Peyer's patch (tissue), 4 donors: ENCODE data around the gene TMEM14A. TPM values are rescaled to one million over a fixed set of nuclear protein-coding genes. Genes with fewer than 3 reads are reported as not detected.

ENCODE experiments used
- DNase-seq, 3 donors: peaks; one replicate each; pipeline ENCODE4 v3.0.0-alpha.2; 2017 to 2019
- H3K27ac ChIP-seq, 4 donors: fragments of 200-600 bp; sonication (generic); one replicate each; pipeline ENCODE4 v1.5.1; 2016 to 2019
- H3K27me3 ChIP-seq, 2 donors: fragments of 200-600 bp; sonication (generic); one replicate each; pipeline ENCODE4 v1.5.1; 2019
- H3K36me3 ChIP-seq, 3 donors: fragments of 200-600 bp; sonication (generic); one replicate each; pipeline ENCODE4 v1.5.1; 2016 to 2019
- H3K4me1 ChIP-seq, 4 donors: fragments of 200-600 bp; sonication (generic); one replicate each; pipeline ENCODE4 v1.5.1; 2016 to 2019
- H3K4me3 ChIP-seq, 4 donors: fragments of 200-600 bp; sonication (generic); 1 replicate in 3 of 4; 2 replicates in 1 of 4; pipeline ENCODE4 v1.5.1; 2016 to 2019; ENCODE audit warnings: mild to moderate bottlenecking in 1 of 4
- H3K9me3 ChIP-seq, 4 donors: fragments of 200-600 bp; sonication (generic); one replicate each; pipeline ENCODE4 v1.5.1; 2016 to 2019; ENCODE audit warnings: mild to moderate bottlenecking in 1 of 4
- POLR2A ChIP-seq, 2 donors: fragments of 450-650 bp; IDR thresholded peaks; one replicate each; pipeline ENCODE4 v1.5.1; 2017; ENCODE audit warnings: antibody characterized with exemption in 2 of 2, mild to moderate bottlenecking in 2 of 2, moderate library complexity in 2 of 2
- total RNA-seq, 4 donors: library from RNA; depleted of rRNA; stranded (reverse); fragments of >200 nt; gene quantifications; one replicate each; pipeline ENCODE4 v1.1.0, GENCODE V29; 2016
- TF ChIP-seq, protein P1 (sequence below), 6 experiments: fragments of 450-650 bp in 4 of 6; fragments of 200-600 bp in 2 of 6; sonication (generic) in 1 of 6; IDR thresholded peaks; one replicate each; pipeline ENCODE4 v1.5.1; 2017 to 2019; ENCODE audit warnings: antibody characterized with exemption in 6 of 6, mild to moderate bottlenecking in 3 of 6, moderate library complexity in 1 of 6

TMEM14A gene
- total RNA-seq, 4 donors from 2014 or later: 12.4 to 56.0 (median 25.3) TPM

DNA sequence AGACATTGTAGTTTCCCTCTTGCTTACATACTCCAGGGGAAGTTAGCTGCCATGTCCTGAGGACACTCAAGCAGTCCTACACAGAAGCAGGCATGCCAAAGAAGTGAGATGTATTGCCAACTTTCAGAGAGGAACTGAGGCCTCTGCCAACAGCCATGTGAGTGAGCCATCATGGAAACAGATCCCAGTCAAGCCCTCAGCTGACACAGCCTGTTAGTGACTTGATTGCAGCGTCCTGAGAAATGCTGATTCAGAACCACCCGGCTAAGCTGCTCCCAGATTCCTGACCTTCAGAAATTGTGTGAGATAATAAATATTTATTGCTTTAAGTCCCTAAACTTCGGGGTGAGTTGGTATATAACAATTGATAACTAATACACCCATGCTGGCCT is 54.2 kb downstream of the TMEM14A start:
- Histone ChIP-seq H3K36me3 (no peaks in the 10 kb centered on the region), H3K4me3 (no peak overlapping the region), H3K27me3 (no peaks in the 10 kb centered on the region), H3K4me1 (peaks cover 0 to 15% (median 0%) of the 10 kb centered on the region in 4 donors), H3K9me3 (no peaks in the 10 kb centered on the region), H3K27ac (peak overlapping the region in 3 of 4 donors; percentile 58 to 81 (median 77))
- DNase-seq: peak in 2 of 3 donors; percentile 50 to 60
- TF ChIP-seq, protein P1, sequence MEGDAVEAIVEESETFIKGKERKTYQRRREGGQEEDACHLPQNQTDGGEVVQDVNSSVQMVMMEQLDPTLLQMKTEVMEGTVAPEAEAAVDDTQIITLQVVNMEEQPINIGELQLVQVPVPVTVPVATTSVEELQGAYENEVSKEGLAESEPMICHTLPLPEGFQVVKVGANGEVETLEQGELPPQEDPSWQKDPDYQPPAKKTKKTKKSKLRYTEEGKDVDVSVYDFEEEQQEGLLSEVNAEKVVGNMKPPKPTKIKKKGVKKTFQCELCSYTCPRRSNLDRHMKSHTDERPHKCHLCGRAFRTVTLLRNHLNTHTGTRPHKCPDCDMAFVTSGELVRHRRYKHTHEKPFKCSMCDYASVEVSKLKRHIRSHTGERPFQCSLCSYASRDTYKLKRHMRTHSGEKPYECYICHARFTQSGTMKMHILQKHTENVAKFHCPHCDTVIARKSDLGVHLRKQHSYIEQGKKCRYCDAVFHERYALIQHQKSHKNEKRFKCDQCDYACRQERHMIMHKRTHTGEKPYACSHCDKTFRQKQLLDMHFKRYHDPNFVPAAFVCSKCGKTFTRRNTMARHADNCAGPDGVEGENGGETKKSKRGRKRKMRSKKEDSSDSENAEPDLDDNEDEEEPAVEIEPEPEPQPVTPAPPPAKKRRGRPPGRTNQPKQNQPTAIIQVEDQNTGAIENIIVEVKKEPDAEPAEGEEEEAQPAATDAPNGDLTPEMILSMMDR (IDR thresholded peaks at IDR 0.05): no peak
- no peak for TF ChIP-seq POLR2A (IDR thresholded peaks at IDR 0.05)

DNA sequence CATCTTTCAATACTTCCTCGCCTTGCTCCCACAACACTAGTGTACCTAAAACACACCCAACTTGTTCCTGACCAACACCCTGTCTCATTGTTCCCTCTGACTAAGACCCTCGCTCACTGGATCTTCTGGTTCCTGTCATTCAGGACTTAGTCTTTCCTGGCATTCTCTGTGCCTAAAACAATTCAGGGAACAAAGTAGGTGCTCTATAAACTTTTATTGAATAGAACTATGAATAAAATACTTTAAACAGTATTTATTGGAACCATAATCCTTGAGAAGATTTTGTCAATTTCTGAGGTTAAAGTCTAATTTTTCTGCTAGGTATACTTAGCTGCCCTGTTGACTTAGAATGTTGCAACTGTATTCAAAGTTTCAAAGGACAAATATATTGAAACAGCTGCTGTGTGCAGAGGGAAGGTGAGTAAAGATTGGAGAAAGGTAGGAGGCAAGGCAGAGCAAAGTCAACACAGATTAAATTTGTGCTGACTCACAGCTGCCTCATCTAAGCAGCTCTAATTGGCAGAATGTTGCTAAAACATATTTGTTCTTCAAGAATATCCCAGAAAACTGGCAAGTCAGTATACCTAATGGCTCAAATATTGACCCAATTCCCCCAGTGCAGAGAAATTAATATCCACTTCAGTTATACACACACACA is 54.8 kb downstream of the TMEM14A start:
- DNase-seq: peak in 1 of 3 donors; percentile 53
- TF ChIP-seq, protein P1 (IDR thresholded peaks at IDR 0.05): no peak
- no peak for TF ChIP-seq POLR2A (IDR thresholded peaks at IDR 0.05)
- no peaks in the 10 kb centered on the region for H3K27me3 ChIP-seq
- H3K27ac ChIP-seq: peak overlapping the region in 3 of 4 donors; percentile 58 to 81 (median 77)
- H3K9me3 ChIP-seq: no peaks in the 10 kb centered on the region
- H3K4me1 ChIP-seq: peaks cover 0 to 15% (median 0%) of the 10 kb centered on the region in 4 donors
- H3K36me3 ChIP-seq: no peaks in the 10 kb centered on the region
- no peak overlapping the region for H3K4me3 ChIP-seq

DNA sequence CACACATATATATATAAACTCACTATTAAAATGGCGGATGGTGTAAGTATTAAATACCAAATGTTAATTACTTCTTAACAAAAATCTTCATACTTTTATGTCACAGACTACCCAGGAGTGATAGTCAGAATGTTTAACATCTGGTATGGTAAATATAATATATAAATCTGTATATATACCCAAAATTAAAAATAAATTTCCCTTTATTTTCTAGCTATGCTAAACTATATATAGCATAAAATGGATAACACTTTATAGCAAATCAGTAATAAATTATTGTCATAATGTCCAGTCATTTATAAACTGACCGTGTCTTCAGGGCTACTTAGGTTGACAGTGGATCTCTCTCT is 55.3 kb downstream of the TMEM14A start:
- TF ChIP-seq, protein P1 (IDR thresholded peaks at IDR 0.05): no peak
- TF ChIP-seq POLR2A (IDR thresholded peaks at IDR 0.05): no peak
- H3K27ac ChIP-seq: peak overlapping the region in 2 of 4 donors; percentile 9 to 81
- peaks cover 0 to 15% (median 0%) of the 10 kb centered on the region in 4 donors for H3K4me1 ChIP-seq
- no peaks in the 10 kb centered on the region for H3K9me3 ChIP-seq
- H3K27me3 ChIP-seq: no peaks in the 10 kb centered on the region
- H3K36me3 ChIP-seq: no peaks in the 10 kb centered on the region
- DNase-seq: no peak
- no peak overlapping the region for H3K4me3 ChIP-seq

DNA sequence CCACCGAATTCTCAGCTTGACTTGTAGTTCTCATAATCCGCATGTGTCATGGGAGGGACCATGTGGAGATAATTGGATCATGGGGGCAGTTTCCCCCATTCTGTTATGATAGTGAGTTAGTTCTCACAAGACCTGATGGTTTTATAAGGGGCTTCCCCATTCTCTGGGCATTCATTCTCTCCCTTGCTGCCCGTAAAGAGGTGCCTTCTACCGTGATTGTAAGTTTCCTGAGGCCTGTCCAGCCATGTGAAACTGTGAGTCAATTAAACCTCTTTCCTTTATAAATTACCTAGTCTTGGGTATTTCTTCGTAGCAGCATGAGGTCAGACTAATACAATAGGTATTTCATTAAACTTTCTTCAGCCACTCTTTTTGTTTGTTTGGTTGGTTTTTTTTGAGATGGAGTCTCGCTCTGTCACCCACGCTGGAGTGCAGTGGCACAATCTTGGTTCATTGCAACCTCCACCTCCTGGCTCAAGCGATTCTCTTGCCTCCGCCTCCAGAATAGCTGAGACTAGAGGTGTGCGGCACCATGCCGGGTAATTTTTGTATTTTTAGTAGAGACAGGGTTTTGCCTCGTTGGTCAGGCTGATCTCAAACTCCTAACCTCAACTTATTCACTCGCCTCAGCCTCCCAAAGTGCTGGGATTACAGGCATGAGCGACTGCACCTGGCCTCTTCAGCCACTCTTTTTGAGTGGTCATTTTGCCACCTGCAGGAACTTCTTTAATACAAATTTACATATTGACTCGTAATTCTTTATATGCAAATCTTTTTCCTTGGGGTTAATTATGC is 56.0 kb downstream of the TMEM14A start:
- no peak for DNase-seq
- Histone ChIP-seq H3K4me3 (no peak overlapping the region), H3K27me3 (no peaks in the 10 kb centered on the region), H3K4me1 (peaks cover 0 to 15% (median 0%) of the 10 kb centered on the region in 4 donors), H3K9me3 (no peaks in the 10 kb centered on the region), H3K27ac (peak overlapping the region in 2 of 4 donors; percentile 9 to 81), H3K36me3 (no peaks in the 10 kb centered on the region)
- no peak for TF ChIP-seq POLR2A (IDR thresholded peaks at IDR 0.05)
- TF ChIP-seq, protein P1 (IDR thresholded peaks at IDR 0.05): no peak

DNA sequence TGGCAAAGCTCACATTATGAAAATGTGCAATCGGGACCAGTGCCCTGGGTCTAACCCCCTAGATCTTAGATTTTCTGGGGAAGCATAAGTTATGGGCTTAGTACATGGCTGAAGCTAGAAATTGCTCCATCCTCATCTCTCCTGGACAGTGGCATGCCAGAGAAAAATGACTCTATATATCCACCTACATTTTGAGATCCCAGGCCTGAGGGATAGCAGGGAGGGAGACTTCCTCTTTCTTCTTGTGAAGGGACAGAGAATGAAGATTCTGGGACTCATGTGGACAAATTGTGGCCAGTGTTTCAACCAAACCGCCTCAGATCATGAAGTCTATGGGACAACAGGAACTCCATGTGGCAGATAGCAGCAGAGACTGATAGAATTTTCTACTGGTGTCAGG is 57.0 kb downstream of the TMEM14A start:
- Histone ChIP-seq H3K27ac (no peak overlapping the region), H3K4me1 (peaks cover 0 to 15% (median 0%) of the 10 kb centered on the region in 4 donors), H3K4me3 (no peak overlapping the region), H3K27me3 (no peaks in the 10 kb centered on the region), H3K36me3 (no peaks in the 10 kb centered on the region), H3K9me3 (no peaks in the 10 kb centered on the region)
- TF ChIP-seq, protein P1 (IDR thresholded peaks at IDR 0.05): no peak
- DNase-seq: no peak
